MM.1S (cell line): ENCODE measurements around the gene MBP.

Experiments
- EZH2phosphoT487 ChIP-seq: fragments of 300-600 bp; sonication (generic); IDR thresholded peaks from 2 replicates; pipeline ENCODE4 v1.6.1; 2018; ENCODE audit warnings: antibody characterized with exemption, low read length
- TF ChIP-seq, protein P1 (sequence below): fragments of 300-600 bp; sonication (generic); IDR thresholded peaks from 2 replicates; pipeline ENCODE4 v1.5.1; 2016; ENCODE audit warnings: antibody characterized with exemption, low read length, mixed read lengths

DNA sequence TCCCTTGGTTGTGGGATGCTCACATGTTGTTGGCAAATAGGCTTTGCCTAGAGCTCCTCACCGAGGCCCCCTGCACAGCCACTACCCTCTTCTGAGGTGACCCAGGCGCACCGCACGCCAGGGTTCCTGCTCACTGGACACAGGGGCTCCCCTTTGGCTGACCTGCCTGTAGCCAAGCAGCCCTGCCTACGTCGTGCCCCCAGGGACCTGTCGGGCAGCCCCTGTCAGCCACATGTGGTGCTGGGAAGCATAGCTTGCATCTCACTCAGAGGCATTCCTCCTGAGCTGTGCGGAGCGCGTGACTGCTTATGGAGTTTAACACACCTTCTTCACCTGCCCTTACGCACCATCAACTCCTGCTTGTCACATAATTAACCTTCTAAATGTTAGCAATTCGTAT is 194.0 kb downstream of the MBP start:
- TF ChIP-seq, protein P1, sequence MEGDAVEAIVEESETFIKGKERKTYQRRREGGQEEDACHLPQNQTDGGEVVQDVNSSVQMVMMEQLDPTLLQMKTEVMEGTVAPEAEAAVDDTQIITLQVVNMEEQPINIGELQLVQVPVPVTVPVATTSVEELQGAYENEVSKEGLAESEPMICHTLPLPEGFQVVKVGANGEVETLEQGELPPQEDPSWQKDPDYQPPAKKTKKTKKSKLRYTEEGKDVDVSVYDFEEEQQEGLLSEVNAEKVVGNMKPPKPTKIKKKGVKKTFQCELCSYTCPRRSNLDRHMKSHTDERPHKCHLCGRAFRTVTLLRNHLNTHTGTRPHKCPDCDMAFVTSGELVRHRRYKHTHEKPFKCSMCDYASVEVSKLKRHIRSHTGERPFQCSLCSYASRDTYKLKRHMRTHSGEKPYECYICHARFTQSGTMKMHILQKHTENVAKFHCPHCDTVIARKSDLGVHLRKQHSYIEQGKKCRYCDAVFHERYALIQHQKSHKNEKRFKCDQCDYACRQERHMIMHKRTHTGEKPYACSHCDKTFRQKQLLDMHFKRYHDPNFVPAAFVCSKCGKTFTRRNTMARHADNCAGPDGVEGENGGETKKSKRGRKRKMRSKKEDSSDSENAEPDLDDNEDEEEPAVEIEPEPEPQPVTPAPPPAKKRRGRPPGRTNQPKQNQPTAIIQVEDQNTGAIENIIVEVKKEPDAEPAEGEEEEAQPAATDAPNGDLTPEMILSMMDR: no peak
- no peak for TF ChIP-seq EZH2phosphoT487
